CD4-positive, alpha-beta T cell (primary cell): Measurements from ENCODE around the gene HMSD. TPM values are rescaled to one million over a fixed set of nuclear protein-coding genes. Genes with fewer than 3 reads are reported as not detected.

Experiments used
- ATAC-seq: fragments of 200-7000 bp; cut with Tn5 transposase; one replicate; pipeline ENCODE4 v1.10.0; 2022; ENCODE audit warnings: mild to moderate bottlenecking; ENCODE audit not compliant: poor library complexity
- CTCF ChIA-PET: fragments of 350-600 bp; sonication (Branson Sonifier 250); formaldehyde crosslinking; loops from one replicate; lab custom pipeline; 2021; ENCODE audit warnings: antibody characterized with exemption, inconsistent platforms; lab: Charles Lee
- POLR2A ChIA-PET: fragments of 350-600 bp; sonication (Branson Sonifier 250); formaldehyde crosslinking; loops from one replicate; lab custom pipeline; 2021; ENCODE audit warnings: antibody characterized with exemption, inconsistent platforms; lab: Charles Lee
- DNase-seq, 14 experiments: peaks; one replicate each; pipeline ENCODE4 v3.0.0-alpha.2; 2013 to 2020; ENCODE audit warnings: mixed read lengths in 2 of 14
- H3K27ac ChIP-seq, 2 donors: one replicate each; pipeline versions ENCODE4 v1.5.1 to v1.7.0; 2013; ENCODE audit warnings: low read length in 2 of 2, low read depth in 1 of 2, mild to moderate bottlenecking in 1 of 2
- H3K27me3 ChIP-seq, 2 experiments: 1 replicate in 1 of 2; 2 replicates in 1 of 2; pipeline versions ENCODE4 v1.6.1 to v1.7.0; 2013; ENCODE audit warnings: low read length in 2 of 2, control low read depth in 1 of 2, mild to moderate bottlenecking in 1 of 2, moderate library complexity in 1 of 2; ENCODE audit not compliant: insufficient read depth in 2 of 2, control insufficient read depth in 1 of 2
- H3K36me3 ChIP-seq: one replicate; pipeline ENCODE4 v1.6.1; 2013; ENCODE audit warnings: low read length, control low read depth; ENCODE audit not compliant: insufficient read depth
- H3K4me1 ChIP-seq: one replicate; pipeline ENCODE4 v1.6.1; 2013; ENCODE audit warnings: low read length, control low read depth; ENCODE audit not compliant: insufficient read depth
- H3K4me3 ChIP-seq: one replicate; pipeline ENCODE4 v1.5.1; 2013; ENCODE audit warnings: mild to moderate bottlenecking, low read length, moderate library complexity
- H3K9me3 ChIP-seq, 2 experiments: 1 replicate in 1 of 2; 2 replicates in 1 of 2; pipeline versions ENCODE4 v1.6.1 to v1.7.0; 2013; ENCODE audit warnings: low read length in 2 of 2, mild to moderate bottlenecking in 2 of 2, control low read depth in 1 of 2, moderate library complexity in 1 of 2; ENCODE audit not compliant: control insufficient read depth in 1 of 2, insufficient read depth in 1 of 2
- H3K27ac Mint-ChIP-seq: one replicate; pipeline ENCODE4 v1.8.0; 2020; ENCODE audit warnings: mixed read lengths
- H3K27me3 Mint-ChIP-seq: one replicate; pipeline ENCODE4 v1.8.0; 2021; ENCODE audit warnings: mixed read lengths
- H3K36me3 Mint-ChIP-seq: one replicate; pipeline ENCODE4 v1.8.0; 2021; ENCODE audit warnings: low read depth, mixed read lengths
- H3K4me1 Mint-ChIP-seq: one replicate; pipeline ENCODE4 v1.8.0; 2021; ENCODE audit warnings: low read depth, mixed read lengths
- H3K4me3 Mint-ChIP-seq: one replicate; pipeline ENCODE4 v1.8.0; 2020; ENCODE audit warnings: mild to moderate bottlenecking, mixed read lengths
- H3K9me3 Mint-ChIP-seq: one replicate; pipeline ENCODE4 v1.8.0; 2020; ENCODE audit warnings: mixed read lengths
- CTCF ChIP-seq: fragments of 200-600 bp; IDR thresholded peaks from one replicate; pipeline ENCODE4 v1.8.0; 2022; ENCODE audit warnings: antibody characterized with exemption, mild to moderate bottlenecking
- intact Hi-C, 2 experiments: fragments of 100-400 bp; cut with DNase I in 1 of 2; cut with micrococcal nuclease in 1 of 2; formaldehyde crosslinking; loops; one replicate each; pipeline versions ENCODE4 v1.15.1 to v1.9.0; 2023 to 2025; cut with DNase I, micrococcal nuclease
- total RNA-seq, 174 experiments: library from RNA in 2 of 174; stranded (reverse) in 2 of 174; gene quantifications; one replicate each; pipeline ENCODE4 v1.2.3 and lab custom pipeline; 2021 to 2026

The HMSD gene
- total RNA-seq, 2 experiments from 2014 or later: not detected

GRCh38 chr18:63977040-63977439 is 27.9 kb downstream of the HMSD start:
- ChIA-PET CTCF (interaction anchor here (1.7 kb wide), 1 partner anchor 13 kb away, joined by 7 read pairs; no protein-coding TSS in a partner anchor), POLR2A (interaction anchor here (1.2 kb wide), 1 partner anchor 14 kb away, joined by 4 read pairs; no protein-coding TSS in a partner anchor)
- no peak overlapping the region for H3K4me3 Mint-ChIP-seq
- no peaks in the 10 kb centered on the region for H3K27me3 Mint-ChIP-seq
- H3K9me3 ChIP-seq: no peaks in the 10 kb centered on the region
- peaks cover 18% of the 10 kb centered on the region for H3K36me3 Mint-ChIP-seq
- H3K36me3 ChIP-seq: peaks cover 19% of the 10 kb centered on the region
- no peaks in the 10 kb centered on the region for H3K9me3 Mint-ChIP-seq
- H3K27ac ChIP-seq: no peak overlapping the region
- H3K27me3 ChIP-seq: no peaks in the 10 kb centered on the region
- peaks cover 5% of the 10 kb centered on the region for H3K4me1 ChIP-seq
- TF ChIP-seq CTCF: no peak
- intact Hi-C loops: loop anchor here in 1 of 2 experiments (10.0 kb wide), 3 partner anchors 152 to 1792 kb away; partner anchors contain the start of genes PIGN and RELCH
- H3K4me1 Mint-ChIP-seq: peaks cover 7% of the 10 kb centered on the region
- no peak overlapping the region for H3K27ac Mint-ChIP-seq
- no peak for DNase-seq
- ATAC-seq: no peak
- H3K4me3 ChIP-seq: no peak overlapping the region

- H3K9me3 ChIP-seq: no peaks in the 10 kb centered on the region
- peak in 10 of 14 experiments; percentile 6 to 73 (median 26) for DNase-seq
- H3K27ac ChIP-seq: no peak overlapping the region
- TF ChIP-seq CTCF: peak; percentile 89
- no peaks in the 10 kb centered on the region for H3K9me3 Mint-ChIP-seq
- no peak overlapping the region for H3K4me3 Mint-ChIP-seq
- peaks cover 35% of the 10 kb centered on the region for H3K36me3 ChIP-seq
- no peak overlapping the region for H3K27ac Mint-ChIP-seq
- CTCF ChIA-PET: interaction anchor here (1.5 kb wide), 1 partner anchor 16 kb away, joined by 6 read pairs; no protein-coding TSS in a partner anchor
- POLR2A ChIA-PET: no interaction called here
- H3K27me3 Mint-ChIP-seq: no peaks in the 10 kb centered on the region
- H3K27me3 ChIP-seq: no peaks in the 10 kb centered on the region
- peak; percentile 78 for ATAC-seq
- H3K4me1 ChIP-seq: peaks cover 5% of the 10 kb centered on the region
- peaks cover 40% of the 10 kb centered on the region for H3K36me3 Mint-ChIP-seq
- no peak overlapping the region for H3K4me3 ChIP-seq
- peaks cover 7% of the 10 kb centered on the region for H3K4me1 Mint-ChIP-seq
- intact Hi-C loops: loop anchor here (1.0 to 10.0 kb wide), 5 partner anchors 16 to 1795 kb away; partner anchors contain the start of genes PIGN (in 1 of the 2) and RELCH (in 1 of the 2)
Measured at GRCh38 chr18:63979409-63979920, 30.4 kb downstream of the HMSD start.

- POLR2A ChIA-PET: no interaction called here
- H3K9me3 Mint-ChIP-seq: no peaks in the 10 kb centered on the region
- H3K4me1 Mint-ChIP-seq: peaks cover 7% of the 10 kb centered on the region
- ATAC-seq (no peak), DNase-seq (no peak)
- Histone ChIP-seq H3K9me3 (no peaks in the 10 kb centered on the region), H3K4me3 (no peak overlapping the region), H3K27me3 (no peaks in the 10 kb centered on the region), H3K4me1 (peaks cover 5% of the 10 kb centered on the region), H3K27ac (no peak overlapping the region), H3K36me3 (peaks cover 41% of the 10 kb centered on the region)
- intact Hi-C loops: no loop called here
- peaks cover 45% of the 10 kb centered on the region for H3K36me3 Mint-ChIP-seq
- no peaks in the 10 kb centered on the region for H3K27me3 Mint-ChIP-seq
- CTCF ChIA-PET: interaction anchor here (1.5 kb wide), 1 partner anchor 16 kb away, joined by 6 read pairs; no protein-coding TSS in a partner anchor
- H3K4me3 Mint-ChIP-seq: no peak overlapping the region
- TF ChIP-seq CTCF: no peak
- no peak overlapping the region for H3K27ac Mint-ChIP-seq
Measured at GRCh38 chr18:63980027-63980426, 30.9 kb downstream of the HMSD start.
